Spleen (tissue), 11 donors: ENCODE data around the gene CA10. TPM values are rescaled to one million over a fixed set of nuclear protein-coding genes. Genes with fewer than 3 reads are reported as not detected.

ENCODE experiments used
- DNase-seq: peaks from one replicate; pipeline ENCODE4 v3.0.0-alpha.2; 2020
- H3K27ac ChIP-seq, 8 donors: fragments of 200-600 bp; sonication (generic) in 7 of 8; 1 replicate in 4 of 8; 2 replicates in 4 of 8; pipeline versions ENCODE4 v1.5.0 to v1.8.0; 2016 to 2021; ENCODE audit warnings: inconsistent platforms in 4 of 8, mild to moderate bottlenecking in 4 of 8, moderate library complexity in 1 of 8
- H3K27me3 ChIP-seq, 7 donors: fragments of 200-600 bp; sonication (generic) in 6 of 7; replicated peaks in 1 of 7; 1 replicate in 4 of 7; 2 replicates in 3 of 7; pipeline versions ENCODE4 v1.5.0 to v1.8.0; 2016 to 2021; ENCODE audit warnings: inconsistent platforms in 3 of 7, mild to moderate bottlenecking in 1 of 7
- H3K36me3 ChIP-seq, 6 donors: fragments of 200-600 bp; sonication (generic) in 5 of 6; 1 replicate in 4 of 6; 2 replicates in 2 of 6; pipeline versions ENCODE4 v1.5.0 to v1.8.0; 2016 to 2021; ENCODE audit warnings: inconsistent platforms in 2 of 6
- H3K4me1 ChIP-seq, 6 donors: fragments of 200-600 bp; sonication (generic) in 5 of 6; 1 replicate in 3 of 6; 2 replicates in 3 of 6; pipeline versions ENCODE4 v1.5.0 to v1.8.0; 2016 to 2021; ENCODE audit warnings: inconsistent platforms in 3 of 6
- H3K4me3 ChIP-seq, 8 donors: fragments of 200-600 bp; sonication (generic) in 7 of 8; 1 replicate in 4 of 8; 2 replicates in 4 of 8; pipeline versions ENCODE4 v1.5.0 to v1.8.0; 2016 to 2021; ENCODE audit warnings: inconsistent platforms in 4 of 8, mild to moderate bottlenecking in 4 of 8, moderate library complexity in 2 of 8
- H3K9me3 ChIP-seq, 8 donors: fragments of 200-600 bp; sonication (generic) in 7 of 8; 1 replicate in 4 of 8; 2 replicates in 4 of 8; pipeline versions ENCODE4 v1.5.0 to v1.8.0; 2016 to 2021; ENCODE audit warnings: inconsistent platforms in 4 of 8
- CTCF ChIP-seq, 11 experiments: fragments of 200-600 bp in 7 of 11; fragments of 450-650 bp in 4 of 11; sonication (generic) in 4 of 11; IDR thresholded peaks in 8 of 11; conservative IDR thresholded peaks in 3 of 11; 1 replicate in 7 of 11; 2 replicates in 4 of 11; pipeline versions ENCODE4 v1.4.0 to v1.8.0; 2016 to 2021; ENCODE audit warnings: antibody characterized with exemption in 11 of 11, inconsistent platforms in 4 of 11, mild to moderate bottlenecking in 1 of 11
- POLR2A ChIP-seq, 3 donors: fragments of 450-650 bp; IDR thresholded peaks; one replicate each; pipeline ENCODE4 v1.5.1; 2017; ENCODE audit warnings: antibody characterized with exemption in 3 of 3, mild to moderate bottlenecking in 1 of 3
- POLR2AphosphoS5 ChIP-seq, 3 donors: sonication (generic); formaldehyde crosslinking; IDR thresholded peaks; one replicate each; pipeline ENCODE4 v1.5.1; 2017; ENCODE audit warnings: antibody characterized with exemption in 3 of 3
- WGBS, 5 donors: extraction: QIAGEN DNeasy Blood & Tissue Kit in 3 of 5; methylation state at CpG; one replicate each; pipeline versions ENCODE4 v1.1.5 to v1.1.7; 2013 to 2018; 5-methylcytosine and 5-hydroxymethylcytosine counted together
- intact Hi-C: fragments of 100-400 bp; cut with DNase I; formaldehyde crosslinking; loops from one replicate; pipeline ENCODE4 v1.15.0; 2023; ENCODE audit warnings: low total_unique reads
- polyA plus RNA-seq, 3 donors: library from polyadenylated mRNA; stranded (reverse); fragments of 200-250 nt; gene quantifications; one replicate each; pipeline ENCODE4 v1.2.1, GENCODE V29; 2013
- total RNA-seq, 7 donors: library from RNA; depleted of rRNA in 3 of 7; stranded (reverse); fragments of >200 nt in 3 of 7; fragmentation: NEBNext Ultra II Directional in 4 of 7; extraction: Animal tissue kit (Norgen Biotek cat#: 25700) in 4 of 7; gene quantifications; one replicate each; pipeline versions ENCODE4 v1.1.0 to v1.2.1, GENCODE V29; 2016 to 2021
- donor health status: healthy with polysubstance abuse.
- donor health status: DM: no; HTN: no; CAD: no; lungs with moderate emphysema.
- donor health status: DM: no; HTN: no; CAD: no.
- donor health status: Bipolar disorder and iron deficiency.
- donor health status: healthy.
- donor health status: DM: no; HTN: no; CAD: no.
- donor health status: DM: yes; HTN: yes; CAD: no.

CA10 gene
- total and polyA plus RNA-seq, 10 donors: 0.19 to 0.22 TPM; not detected in 8

GRCh38 chr17:51955245-51955644 is 203.3 kb downstream of the CA10 start:
- DNase-seq: no peak
- Histone ChIP-seq H3K4me3 (no peak overlapping the region), H3K9me3 (no peaks in the 10 kb centered on the region), H3K4me1 (no peaks in the 10 kb centered on the region), H3K36me3 (no peaks in the 10 kb centered on the region), H3K27ac (no peak overlapping the region), H3K27me3 (no peaks in the 10 kb centered on the region)
- TF ChIP-seq POLR2AphosphoS5 (IDR thresholded peaks at IDR 0.05): no peak
- no peak for TF ChIP-seq POLR2A (IDR thresholded peaks at IDR 0.05)
- TF ChIP-seq CTCF (IDR thresholded peaks at IDR 0.05 in 8 of 11, conservative IDR thresholded peaks at IDR 0.05 in 3 of 11): no peak
- intact Hi-C loops: no loop called here
- WGBS, 5 donors: 60 to 88% (median 77%) methylated on average over 2 of the region's 2 CpGs

- H3K9me3 ChIP-seq: no peaks in the 10 kb centered on the region
- no peak overlapping the region for H3K4me3 ChIP-seq
- intact Hi-C loops: no loop called here
- H3K4me1 ChIP-seq: no peaks in the 10 kb centered on the region
- TF ChIP-seq POLR2AphosphoS5 (IDR thresholded peaks at IDR 0.05): no peak
- no peak for TF ChIP-seq CTCF (IDR thresholded peaks at IDR 0.05 in 8 of 11, conservative IDR thresholded peaks at IDR 0.05 in 3 of 11)
- TF ChIP-seq POLR2A (IDR thresholded peaks at IDR 0.05): no peak
- H3K36me3 ChIP-seq: no peaks in the 10 kb centered on the region
- no peak overlapping the region for H3K27ac ChIP-seq
- DNase-seq: no peak
- 21 to 38% (median 23%) methylated on average over 2 of the region's 2 CpGs for WGBS, 5 donors
- H3K27me3 ChIP-seq: no peaks in the 10 kb centered on the region
These were observed 204.2 kb downstream of the CA10 start for GRCh38 chr17:51954232-51954765.

- Histone ChIP-seq H3K4me3 (no peak overlapping the region), H3K27ac (no peak overlapping the region), H3K36me3 (no peaks in the 10 kb centered on the region), H3K9me3 (no peaks in the 10 kb centered on the region), H3K27me3 (no peaks in the 10 kb centered on the region), H3K4me1 (no peaks in the 10 kb centered on the region)
- DNase-seq: no peak
- intact Hi-C loops: no loop called here
- 7 to 15% (median 9%) methylated on average over 2 of the region's 2 CpGs for WGBS, 5 donors
- TF ChIP-seq CTCF (IDR thresholded peaks at IDR 0.05 in 8 of 11, conservative IDR thresholded peaks at IDR 0.05 in 3 of 11) (no peak), POLR2AphosphoS5 (IDR thresholded peaks at IDR 0.05) (no peak), POLR2A (IDR thresholded peaks at IDR 0.05) (no peak)
These were observed 206.8 kb downstream of the CA10 start for GRCh38 chr17:51951741-51952140.

GRCh38 chr17:51948128-51948527 is 210.4 kb downstream of the CA10 start:
- Histone ChIP-seq H3K27ac (no peak overlapping the region), H3K4me1 (no peaks in the 10 kb centered on the region), H3K27me3 (no peaks in the 10 kb centered on the region), H3K4me3 (no peak overlapping the region), H3K36me3 (no peaks in the 10 kb centered on the region), H3K9me3 (no peaks in the 10 kb centered on the region)
- intact Hi-C loops: no loop called here
- DNase-seq: no peak
- TF ChIP-seq CTCF (IDR thresholded peaks at IDR 0.05 in 8 of 11, conservative IDR thresholded peaks at IDR 0.05 in 3 of 11) (no peak), POLR2A (IDR thresholded peaks at IDR 0.05) (no peak), POLR2AphosphoS5 (IDR thresholded peaks at IDR 0.05) (no peak)
- WGBS, 5 donors: 66 to 79% (median 69%) methylated on average over 4 of the region's 4 CpGs
